AG09309 (cell line): ENCODE data around the gene CRISP3.

Experiments used
- DNase-seq: peaks from one replicate; pipeline ENCODE4 v3.0.0-alpha.2; 2010; ENCODE audit warnings: low read depth
- H3K4me3 ChIP-seq: 2 replicates; pipeline ENCODE4 v1.5.1; 2011; ENCODE audit warnings: mild to moderate bottlenecking, low read depth, low read length, moderate library complexity; ENCODE audit not compliant: control insufficient read depth
- TF ChIP-seq, protein P1 (sequence below): IDR thresholded peaks from 2 replicates; pipeline ENCODE4 v1.5.1; 2011; ENCODE audit warnings: mild to moderate bottlenecking, low read depth, low read length, inconsistent platforms; ENCODE audit not compliant: insufficient read depth, control insufficient read depth; ENCODE audit errors: missing control alignments

The CRISP3 gene

DNA sequence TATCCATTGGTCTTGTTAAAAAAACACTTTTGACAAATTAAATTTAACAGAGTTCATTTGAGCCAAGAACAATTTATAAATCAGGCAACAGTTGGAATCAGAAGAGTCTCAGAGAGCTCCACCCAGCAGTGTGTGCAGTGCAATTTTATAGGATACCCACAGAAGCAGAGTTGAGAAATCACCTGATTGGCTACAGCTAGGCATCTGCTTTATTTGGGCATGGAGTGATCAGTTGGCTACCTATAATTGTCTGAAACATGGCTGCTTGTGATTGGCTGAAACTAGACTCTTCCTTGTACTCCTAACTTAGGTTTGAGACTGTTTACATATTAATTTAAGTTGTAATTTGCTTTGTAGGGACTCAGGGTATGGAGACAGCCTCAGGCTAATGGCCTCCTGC, 30.9 kb upstream of the CRISP3 start:
- no peak for DNase-seq
- TF ChIP-seq, protein P1, sequence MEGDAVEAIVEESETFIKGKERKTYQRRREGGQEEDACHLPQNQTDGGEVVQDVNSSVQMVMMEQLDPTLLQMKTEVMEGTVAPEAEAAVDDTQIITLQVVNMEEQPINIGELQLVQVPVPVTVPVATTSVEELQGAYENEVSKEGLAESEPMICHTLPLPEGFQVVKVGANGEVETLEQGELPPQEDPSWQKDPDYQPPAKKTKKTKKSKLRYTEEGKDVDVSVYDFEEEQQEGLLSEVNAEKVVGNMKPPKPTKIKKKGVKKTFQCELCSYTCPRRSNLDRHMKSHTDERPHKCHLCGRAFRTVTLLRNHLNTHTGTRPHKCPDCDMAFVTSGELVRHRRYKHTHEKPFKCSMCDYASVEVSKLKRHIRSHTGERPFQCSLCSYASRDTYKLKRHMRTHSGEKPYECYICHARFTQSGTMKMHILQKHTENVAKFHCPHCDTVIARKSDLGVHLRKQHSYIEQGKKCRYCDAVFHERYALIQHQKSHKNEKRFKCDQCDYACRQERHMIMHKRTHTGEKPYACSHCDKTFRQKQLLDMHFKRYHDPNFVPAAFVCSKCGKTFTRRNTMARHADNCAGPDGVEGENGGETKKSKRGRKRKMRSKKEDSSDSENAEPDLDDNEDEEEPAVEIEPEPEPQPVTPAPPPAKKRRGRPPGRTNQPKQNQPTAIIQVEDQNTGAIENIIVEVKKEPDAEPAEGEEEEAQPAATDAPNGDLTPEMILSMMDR = no peak
- H3K4me3 ChIP-seq = no peak overlapping the region

DNA sequence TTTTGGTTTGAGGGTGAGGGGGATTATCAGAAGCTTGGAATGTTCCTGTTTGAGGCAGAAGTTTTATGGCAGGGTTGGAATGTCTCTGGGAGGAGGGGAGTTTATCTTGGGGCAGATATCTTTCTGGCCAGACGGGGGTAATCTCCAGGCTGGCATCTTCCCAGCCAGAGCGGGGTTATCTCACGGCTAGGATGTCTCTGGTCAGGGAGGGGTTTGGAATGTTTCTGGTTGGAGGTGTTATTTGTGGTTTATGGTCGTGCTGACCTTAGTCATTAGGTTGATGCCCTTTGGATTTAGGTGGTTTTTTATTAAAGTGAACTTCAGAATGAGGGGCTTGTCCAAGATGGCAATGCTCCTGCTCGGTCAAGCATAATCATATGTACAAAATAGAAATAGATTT, 28.1 kb upstream of the CRISP3 start:
- TF ChIP-seq, protein P1 = no peak
- DNase-seq = no peak
- H3K4me3 ChIP-seq = no peak overlapping the region

DNA sequence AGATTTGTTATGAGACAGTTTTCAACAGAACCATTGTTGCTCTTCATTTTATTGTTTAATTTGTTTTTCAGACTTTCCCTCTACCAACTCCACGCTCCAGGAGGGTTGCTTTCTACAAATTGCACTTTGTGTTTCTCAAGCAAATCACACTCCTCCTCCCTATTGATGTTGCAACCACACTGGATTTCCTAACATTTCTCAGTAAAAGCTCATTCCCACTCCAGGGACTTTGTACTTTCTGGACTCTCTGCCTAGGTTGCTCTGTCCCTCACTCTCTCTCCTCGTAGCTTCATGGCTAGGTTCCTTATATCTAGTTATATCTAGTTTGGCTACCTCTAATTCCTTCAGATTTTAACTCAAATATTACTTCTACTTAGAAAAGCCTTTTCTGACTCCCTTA, 22.6 kb upstream of the CRISP3 start:
- no peak for DNase-seq
- H3K4me3 ChIP-seq = no peak overlapping the region
- TF ChIP-seq, protein P1 = no peak

DNA sequence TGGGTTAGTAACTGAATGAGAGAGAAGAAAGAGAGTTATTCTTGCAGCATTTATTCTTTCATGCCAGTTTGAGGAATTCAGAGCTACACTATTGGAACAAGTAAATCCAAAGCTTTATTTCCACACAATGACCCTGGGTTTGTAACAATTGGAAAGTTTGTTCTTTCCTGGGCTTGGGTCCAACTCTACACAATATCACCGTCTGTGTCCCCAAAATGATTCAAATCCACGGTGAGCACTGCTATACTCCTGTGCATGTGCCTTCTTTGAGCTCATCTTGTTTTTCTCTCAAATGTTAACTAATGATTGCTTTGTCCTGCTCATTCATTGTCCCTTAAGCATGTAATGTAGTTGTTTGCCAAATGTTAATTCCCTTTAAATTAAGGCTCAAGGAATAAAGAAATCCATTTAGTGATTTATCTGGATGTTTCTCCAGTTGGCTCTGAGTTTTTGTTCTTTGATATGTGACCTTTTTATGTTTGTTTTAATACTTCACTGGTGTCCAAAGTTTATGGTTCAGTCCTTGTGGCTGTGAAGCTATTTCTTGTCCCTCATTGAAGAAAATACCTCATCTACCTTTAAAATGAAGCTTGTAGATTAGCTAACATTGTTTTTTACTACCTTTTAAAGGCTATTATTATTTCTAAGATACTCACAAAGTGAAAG, 20.5 kb upstream of the CRISP3 start:
- DNase-seq = no peak
- H3K4me3 ChIP-seq = no peak overlapping the region
- TF ChIP-seq, protein P1 = no peak

DNA sequence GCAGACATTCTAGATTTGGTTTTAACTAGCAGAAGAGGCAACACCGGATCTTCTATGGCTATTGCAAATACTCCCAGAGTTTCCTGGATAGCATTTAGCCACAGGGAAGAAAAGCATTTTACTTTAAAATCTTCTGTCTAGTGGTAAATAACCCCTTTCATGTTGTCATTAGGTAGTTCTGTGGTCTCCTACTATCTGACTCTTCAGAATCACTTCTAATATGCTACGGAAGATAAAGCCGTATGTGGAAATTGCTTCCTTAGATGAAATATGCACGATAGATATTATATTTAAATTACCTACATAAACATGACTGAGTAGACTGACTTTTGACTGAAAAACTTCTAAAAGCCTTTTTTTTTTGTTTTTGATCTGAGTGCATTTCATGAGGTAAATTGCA, 759 bp downstream of the CRISP3 start:
- TF ChIP-seq, protein P1 = no peak
- no peak for DNase-seq
- H3K4me3 ChIP-seq = no peak overlapping the region

DNA sequence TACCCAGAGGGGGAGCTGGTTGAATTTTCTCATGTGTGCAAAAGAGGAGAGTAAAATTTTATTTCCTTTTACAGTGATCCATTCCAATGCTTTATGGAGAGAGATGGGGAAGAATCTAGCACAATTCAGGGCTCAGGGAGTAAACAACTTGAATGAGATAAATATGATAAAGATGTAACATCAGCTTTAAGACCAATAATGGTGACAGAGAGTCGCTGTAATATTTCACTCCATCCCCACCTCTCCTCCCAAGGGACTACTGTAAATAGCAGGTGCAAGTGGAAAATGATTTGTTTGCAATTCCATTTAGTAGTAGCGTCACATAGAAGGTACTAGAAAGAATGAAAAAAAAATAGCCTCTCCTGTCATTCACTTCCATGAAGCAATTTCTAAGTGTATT, 4.8 kb downstream of the CRISP3 start:
- H3K4me3 ChIP-seq = no peak overlapping the region
- TF ChIP-seq, protein P1 = no peak
- no peak for DNase-seq
